ENCODE results near the gene NFATC2. TPM values are rescaled to one million over a fixed set of nuclear protein-coding genes. Genes with fewer than 3 reads are reported as not detected.

The NFATC2 gene
- total RNA-seq, 1 experiment from 2014 or later, result 15.8 TPM

- no peaks in the 10 kb centered on the region for H3K9me3 Mint-ChIP-seq (ENCODE audit: low read depth, unreplicated experiment)
- intact Hi-C loops (cut with micrococcal nuclease; ENCODE audit: unreplicated experiment), result no loop called here
- peaks cover 31% of the 10 kb centered on the region for H3K4me1 Mint-ChIP-seq (ENCODE audit: low read depth, unreplicated experiment)
- no peak for TF ChIP-seq CTCF (IDR thresholded peaks at IDR 0.05; ENCODE audit: unreplicated experiment)
- DNase-seq, result no peak
- no peak overlapping the region for H3K27ac Mint-ChIP-seq (ENCODE audit: unreplicated experiment)
- H3K4me3 Mint-ChIP-seq (ENCODE audit: low read depth, unreplicated experiment), result no peak overlapping the region
- no TSS peak for BruUV-seq (replicated peaks)
- H3K36me3 Mint-ChIP-seq (ENCODE audit: insufficient read depth, unreplicated experiment), result no peaks in the 10 kb centered on the region
- CTCF ChIA-PET, result interaction anchor here (0.6 kb wide), 1 partner anchor 11 kb away, joined by 3 read pairs; no protein-coding TSS in a partner anchor
- peaks cover 81% of the 10 kb centered on the region for H3K27me3 Mint-ChIP-seq (ENCODE audit: unreplicated experiment)
Observed at GRCh38 chr20:51560042-51560441, 17.5 kb upstream of the NFATC2 start.

DNA sequence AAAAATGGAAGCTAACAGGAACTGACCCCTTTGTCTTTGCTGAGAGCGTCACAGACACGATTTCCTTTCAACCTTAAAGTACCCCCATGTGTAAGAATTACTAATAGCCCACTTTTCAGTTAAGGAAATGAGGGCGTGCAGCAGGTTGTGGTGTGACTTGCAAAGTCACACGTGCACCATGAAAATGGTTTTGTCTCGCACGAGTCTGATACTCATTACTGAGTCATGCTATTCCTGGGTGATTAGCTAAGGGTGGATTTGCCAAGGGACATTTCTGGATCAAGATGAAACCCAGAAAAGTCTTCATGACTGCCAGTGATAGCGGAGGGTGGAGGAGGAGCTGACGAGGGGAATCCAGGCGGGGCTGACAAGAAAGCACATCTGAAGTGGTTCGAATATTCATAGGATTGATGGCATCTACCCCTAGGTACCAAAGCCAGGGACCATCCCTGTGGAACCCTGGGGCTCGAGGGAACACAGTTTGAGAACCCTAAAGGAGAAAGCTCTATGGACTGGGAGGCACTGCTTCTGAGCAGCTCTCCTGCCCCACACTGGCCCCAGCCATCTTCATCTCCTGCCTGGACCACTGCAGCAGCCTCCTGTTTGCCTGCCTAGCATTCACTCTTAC is 12.1 kb upstream of the NFATC2 start:
- H3K27me3 Mint-ChIP-seq (ENCODE audit: unreplicated experiment), result peaks cover 56% of the 10 kb centered on the region
- no peak overlapping the region for H3K4me3 Mint-ChIP-seq (ENCODE audit: low read depth, unreplicated experiment)

DNA sequence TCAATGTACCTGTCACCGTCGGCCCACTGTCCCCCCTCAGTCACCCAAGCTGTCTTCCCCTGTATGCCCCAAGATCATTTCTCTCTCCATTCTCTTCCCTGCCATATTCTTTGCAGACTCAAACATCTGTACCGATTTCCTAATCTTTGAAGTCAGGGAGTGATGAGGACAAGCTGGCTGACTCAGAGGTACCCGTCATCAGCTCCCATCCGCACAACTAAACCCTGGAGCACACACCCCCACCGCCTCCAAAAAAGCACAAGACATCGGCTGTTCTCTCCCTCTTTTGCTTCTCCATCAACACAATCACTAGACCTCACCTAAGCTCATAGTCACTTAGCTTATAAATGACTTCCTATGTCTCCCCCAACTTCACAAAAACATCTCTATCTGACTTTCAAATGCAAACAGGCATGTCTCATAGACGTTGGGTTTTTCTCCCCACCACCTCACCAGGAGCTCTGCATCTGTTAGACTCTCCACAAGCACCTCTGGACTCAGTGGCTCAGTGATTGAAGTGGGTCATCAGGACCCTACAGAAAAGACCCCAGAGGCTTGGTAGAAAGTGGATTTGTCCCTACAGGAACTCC is 11.5 kb upstream of the NFATC2 start:
- CTCF ChIA-PET, result interaction anchor here (1.2 kb wide), 1 partner anchor 573 kb away, joined by 3 read pairs; no protein-coding TSS in a partner anchor
- intact Hi-C loops (cut with micrococcal nuclease; ENCODE audit: unreplicated experiment), result no loop called here
- Mint-ChIP-seq H3K36me3 (ENCODE audit: insufficient read depth, unreplicated experiment) (no peaks in the 10 kb centered on the region), H3K4me3 (ENCODE audit: low read depth, unreplicated experiment) (no peak overlapping the region), H3K27me3 (ENCODE audit: unreplicated experiment) (peaks cover 50% of the 10 kb centered on the region), H3K4me1 (ENCODE audit: low read depth, unreplicated experiment) (no peaks in the 10 kb centered on the region), H3K27ac (ENCODE audit: unreplicated experiment) (no peak overlapping the region), H3K9me3 (ENCODE audit: low read depth, unreplicated experiment) (no peaks in the 10 kb centered on the region)
- TF ChIP-seq CTCF (IDR thresholded peaks at IDR 0.05; ENCODE audit: unreplicated experiment), result no peak
- no peak for DNase-seq
- no TSS peak for BruUV-seq (replicated peaks)

More for the DNA sequence above, 12.1 kb upstream of the NFATC2 start:
- Mint-ChIP-seq H3K36me3 (ENCODE audit: insufficient read depth, unreplicated experiment) (no peaks in the 10 kb centered on the region), H3K27ac (ENCODE audit: unreplicated experiment) (no peak overlapping the region), H3K4me1 (ENCODE audit: low read depth, unreplicated experiment) (no peaks in the 10 kb centered on the region), H3K9me3 (ENCODE audit: low read depth, unreplicated experiment) (no peaks in the 10 kb centered on the region)
- CTCF ChIA-PET, result interaction anchor here (0.7 to 1.2 kb wide), 2 partner anchors 270 to 574 kb away, joined by 3 to 4 read pairs; no protein-coding TSS in a partner anchor
- intact Hi-C loops (cut with micrococcal nuclease; ENCODE audit: unreplicated experiment), result no loop called here
- no TSS peak for BruUV-seq (replicated peaks)
- no peak for TF ChIP-seq CTCF (IDR thresholded peaks at IDR 0.05; ENCODE audit: unreplicated experiment)
- no peak for DNase-seq

DNA sequence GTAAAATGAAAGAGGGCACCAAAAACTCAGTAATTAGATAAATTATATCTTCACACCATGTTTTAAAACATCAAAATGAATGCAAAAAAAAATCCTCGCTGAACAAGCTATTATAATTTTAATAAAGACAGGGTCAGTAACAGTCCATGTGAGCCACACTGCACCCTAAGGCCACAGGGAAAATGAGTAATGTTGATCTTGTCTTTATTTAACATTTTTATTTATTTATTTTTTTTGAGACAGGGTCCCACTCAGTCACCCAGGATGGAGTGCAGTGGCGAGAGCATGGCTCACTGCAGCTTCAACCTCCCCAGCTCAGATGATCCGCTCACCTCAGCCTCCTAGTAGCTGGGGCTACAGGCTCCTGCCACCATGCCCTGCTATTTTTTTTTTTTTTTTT is 8.7 kb upstream of the NFATC2 start:
- Mint-ChIP-seq H3K36me3 (ENCODE audit: insufficient read depth, unreplicated experiment) (no peaks in the 10 kb centered on the region), H3K27ac (ENCODE audit: unreplicated experiment) (no peak overlapping the region), H3K27me3 (ENCODE audit: unreplicated experiment) (peaks cover 60% of the 10 kb centered on the region), H3K4me1 (ENCODE audit: low read depth, unreplicated experiment) (no peaks in the 10 kb centered on the region), H3K9me3 (ENCODE audit: low read depth, unreplicated experiment) (peaks cover 4% of the 10 kb centered on the region), H3K4me3 (ENCODE audit: low read depth, unreplicated experiment) (no peak overlapping the region)
- TF ChIP-seq CTCF (IDR thresholded peaks at IDR 0.05; ENCODE audit: unreplicated experiment), result no peak
- no TSS peak for BruUV-seq (replicated peaks)
- DNase-seq, result no peak
- CTCF ChIA-PET, result interaction anchor here (0.6 to 0.7 kb wide), 2 partner anchors 11 to 1429 kb away, joined by 3 to 4 read pairs; no protein-coding TSS in a partner anchor
- intact Hi-C loops (cut with micrococcal nuclease; ENCODE audit: unreplicated experiment), result no loop called here
